ENCODE results near the gene GLIS1.

Gene GLIS1

DNA sequence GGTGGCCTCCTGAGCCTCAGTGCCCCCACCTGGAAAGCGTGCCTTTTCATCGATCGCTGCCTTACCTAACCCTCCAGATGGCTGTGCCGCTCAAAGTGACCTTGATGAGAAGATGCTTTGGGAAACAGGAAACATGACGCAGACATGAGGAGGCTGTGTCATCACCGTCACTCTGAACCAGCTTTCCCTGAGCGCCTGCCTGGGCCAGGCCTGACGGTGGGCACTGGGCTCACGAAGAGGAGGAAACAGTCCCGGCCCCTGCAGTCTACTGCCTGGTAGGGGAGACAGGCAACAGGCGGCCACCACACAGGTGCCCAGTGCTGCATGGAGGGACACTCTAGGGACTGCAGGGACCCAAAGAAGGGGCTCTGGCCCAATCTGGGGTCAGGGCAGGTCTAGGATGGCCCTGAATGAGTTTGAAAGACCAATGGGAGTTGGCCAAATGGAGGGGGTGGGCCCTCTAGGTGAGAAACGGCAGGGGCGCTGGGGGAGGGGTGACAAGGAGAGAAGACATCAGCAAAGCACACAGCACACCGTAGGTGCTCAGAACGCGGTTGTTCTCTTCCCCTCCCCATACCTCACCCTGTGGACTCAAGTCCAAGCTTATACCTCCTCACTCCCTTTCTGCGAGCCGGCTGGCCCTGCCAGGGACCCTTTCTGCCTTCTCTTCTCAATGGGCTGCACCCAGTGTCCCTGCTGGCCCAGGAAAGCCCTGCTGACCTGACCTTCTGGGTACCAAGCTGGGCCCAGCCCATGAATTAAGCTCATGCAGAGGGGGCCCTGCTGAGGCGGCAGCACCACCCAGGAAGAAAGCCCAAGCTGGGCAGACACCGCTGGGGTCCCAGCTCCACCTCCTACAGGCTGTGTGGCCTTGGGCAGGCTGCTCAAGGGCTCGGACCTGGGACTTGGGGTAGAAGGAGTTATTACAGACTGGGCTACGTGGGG lies 44.9 kb downstream of the GLIS1 start:
- DNase-seq (ENCODE audit: low spot score): no peak

DNA sequence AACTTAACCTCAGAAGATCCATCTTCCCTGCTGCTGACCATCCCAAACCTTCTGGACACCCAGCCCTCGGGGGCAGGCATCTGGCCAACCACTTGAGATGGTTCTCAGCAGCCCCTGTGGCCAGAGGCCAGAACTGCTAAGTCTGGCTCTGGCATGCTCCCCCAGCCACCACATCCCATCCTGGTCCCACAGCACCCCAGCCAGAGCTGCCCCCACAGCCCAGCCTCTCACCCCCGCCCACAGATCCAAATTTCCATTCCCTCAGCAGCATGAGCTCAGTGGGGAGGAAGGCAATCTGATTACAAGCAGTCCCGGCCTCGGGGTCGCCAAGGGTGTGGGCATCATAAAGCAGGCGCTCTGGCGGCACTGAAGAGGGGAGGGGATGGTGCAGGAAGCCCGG lies 45.6 kb downstream of the GLIS1 start:
- DNase-seq (ENCODE audit: low spot score): no peak

DNA sequence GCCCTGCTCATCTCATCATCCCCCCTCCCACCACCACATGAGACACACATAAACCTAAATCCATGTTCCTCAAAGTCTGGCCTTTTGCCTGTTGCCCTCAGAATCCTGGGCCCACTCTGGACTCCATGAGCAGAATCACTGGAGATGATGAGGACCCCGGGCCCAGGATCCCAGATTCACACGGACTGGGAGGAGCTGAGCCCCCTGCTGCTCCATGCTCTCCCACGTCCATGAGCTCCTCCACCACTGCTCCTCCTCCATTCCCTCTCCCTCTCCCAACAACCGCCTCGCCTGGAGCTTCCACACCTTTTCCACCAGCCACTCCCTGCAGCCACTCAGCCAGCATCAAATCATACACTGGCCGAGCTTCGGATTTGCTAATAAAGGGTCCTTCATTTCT lies 47.6 kb downstream of the GLIS1 start:
- no peak for DNase-seq (ENCODE audit: low spot score)

DNA sequence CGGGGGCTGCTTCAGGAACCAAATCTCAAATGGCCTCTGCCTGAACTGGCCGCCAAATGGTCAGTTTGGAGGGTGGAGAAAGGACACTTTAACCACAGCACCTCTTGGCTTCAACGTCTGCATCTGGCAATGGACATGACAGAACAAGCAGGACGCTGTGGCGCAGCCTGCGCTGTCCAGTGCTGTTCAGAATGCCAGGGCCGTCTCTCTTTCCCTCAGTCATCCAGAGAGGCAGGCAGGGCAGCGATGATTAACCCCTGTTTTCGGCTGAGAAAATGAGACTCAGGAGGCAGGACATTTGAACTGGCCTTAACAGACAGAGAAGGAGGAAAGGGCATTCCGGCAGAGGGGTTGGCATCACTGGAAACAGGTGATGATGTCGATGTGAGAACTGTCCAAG lies 48.6 kb downstream of the GLIS1 start:
- no peak for DNase-seq (ENCODE audit: low spot score)

DNA sequence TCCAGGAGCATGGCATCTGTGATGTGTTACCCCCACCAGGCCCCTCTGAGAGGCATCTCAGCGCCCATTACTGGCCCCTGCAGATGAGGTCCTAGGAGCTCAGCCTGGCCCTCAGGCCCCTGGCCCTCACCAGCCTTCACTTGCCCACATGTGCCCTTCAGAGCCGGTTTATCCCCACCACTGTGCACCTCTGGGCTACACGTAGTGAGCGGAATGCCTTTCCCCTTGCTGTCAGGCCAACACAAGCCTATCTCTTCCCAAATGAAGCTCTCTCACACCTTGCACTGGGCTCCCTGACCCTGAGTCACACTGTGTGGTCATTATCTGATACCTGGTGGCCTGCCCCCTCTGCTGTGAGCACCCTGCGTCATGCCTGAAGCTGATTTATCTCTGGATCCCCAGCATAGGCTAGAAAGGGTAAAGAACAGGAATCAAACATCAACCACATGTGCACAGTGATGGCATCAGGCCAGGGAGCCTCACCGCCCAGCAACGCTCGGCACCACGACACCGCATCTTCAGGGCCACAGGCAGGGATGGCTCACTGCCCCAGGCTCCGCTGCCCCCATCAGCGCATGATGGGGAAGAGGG lies 49.1 kb downstream of the GLIS1 start:
- DNase-seq (ENCODE audit: low spot score): no peak

DNA sequence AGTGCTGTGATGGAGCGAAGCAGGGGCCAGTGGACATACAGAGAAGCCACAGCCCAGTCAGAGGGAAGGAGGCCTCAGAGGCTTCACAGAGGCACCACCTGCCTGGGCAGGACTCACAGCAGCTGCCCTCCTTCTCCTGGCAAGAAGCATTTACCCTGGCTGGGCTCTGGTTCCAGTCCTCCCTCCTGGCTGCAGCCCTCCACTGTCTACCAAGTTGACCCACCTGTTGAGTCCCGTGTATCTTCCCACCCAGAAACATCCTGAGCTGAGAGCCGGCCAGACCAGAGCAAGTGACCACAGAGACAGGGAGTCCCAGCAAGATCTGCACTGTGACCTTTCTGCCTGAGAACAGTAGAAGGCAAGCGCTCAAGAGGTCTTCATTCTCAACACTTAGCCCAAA lies 49.7 kb downstream of the GLIS1 start:
- DNase-seq (ENCODE audit: low spot score): no peak

DNA sequence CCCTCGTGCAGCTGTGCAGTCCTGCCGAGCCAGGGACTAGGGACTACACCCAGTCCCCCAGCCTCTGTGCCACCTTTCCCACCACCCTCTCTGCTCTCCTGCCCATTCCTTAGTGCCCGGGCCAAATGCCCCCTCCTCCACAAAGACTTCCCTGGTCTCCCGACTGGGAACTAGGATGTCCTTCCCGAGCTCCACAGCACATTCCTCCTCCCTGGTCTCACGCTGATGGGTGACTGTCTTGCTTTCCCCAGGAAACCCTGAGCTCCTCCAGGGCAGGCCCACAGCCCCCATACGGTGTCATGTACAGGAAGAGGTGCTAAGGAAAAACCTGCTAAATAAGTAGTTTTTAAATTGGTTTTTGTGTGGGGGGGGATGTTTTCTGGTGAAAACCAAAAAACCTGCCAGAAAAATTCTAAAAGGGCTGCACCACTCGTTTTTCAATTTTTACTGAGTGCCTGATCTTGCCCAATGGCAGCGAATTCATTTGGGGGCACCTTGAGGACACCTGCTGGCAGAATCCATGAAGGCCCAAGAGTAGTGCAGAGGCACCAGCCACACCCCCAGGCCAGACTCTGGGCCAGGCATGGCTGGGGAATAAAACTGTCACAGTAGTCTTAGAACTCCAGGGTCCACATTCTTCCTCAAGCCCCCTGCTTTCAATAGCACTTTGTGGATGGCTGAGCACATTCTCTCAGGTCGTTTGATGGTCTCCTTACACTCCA lies 50.4 kb downstream of the GLIS1 start:
- no peak for DNase-seq (ENCODE audit: low spot score)

DNA sequence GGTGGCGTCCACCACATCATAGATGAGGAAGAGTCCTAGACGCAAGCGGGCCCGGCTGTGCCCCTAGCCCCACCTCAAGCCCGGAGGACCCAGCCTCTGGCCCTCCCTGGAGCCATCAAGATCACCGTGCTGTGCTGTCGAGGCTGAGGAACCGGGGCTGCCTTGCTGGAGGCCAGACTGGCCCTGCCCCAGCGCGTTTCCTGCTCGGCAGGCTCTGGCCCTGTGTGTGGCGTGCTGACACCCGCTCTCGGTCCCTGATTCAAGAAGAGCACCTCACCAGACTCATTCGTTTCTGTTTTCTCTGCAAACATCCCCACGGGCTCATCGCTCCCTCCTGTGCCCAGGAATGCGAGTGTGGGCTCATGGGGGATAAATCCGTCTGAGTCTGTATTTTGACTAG lies 51.1 kb downstream of the GLIS1 start:
- DNase-seq (ENCODE audit: low spot score): no peak

DNA sequence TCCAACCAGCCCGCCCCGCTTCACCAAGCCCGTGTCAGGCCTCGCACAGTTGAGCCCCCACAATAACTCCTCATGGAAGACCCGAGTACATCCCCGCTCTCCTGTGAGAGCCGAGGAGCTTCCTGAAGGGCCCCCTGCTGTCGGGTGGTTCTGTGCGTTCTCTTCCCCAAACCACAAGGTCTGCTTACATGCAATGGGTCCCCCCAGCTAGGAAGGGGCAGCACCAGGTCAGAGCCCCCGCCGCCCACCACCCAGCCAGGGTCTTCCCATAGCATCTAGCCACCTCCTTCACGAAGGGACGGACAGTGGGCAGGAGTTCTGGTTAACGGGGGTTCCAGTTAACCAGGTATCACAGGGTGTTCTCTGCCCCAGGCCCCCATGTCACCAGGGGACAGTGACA lies 51.5 kb downstream of the GLIS1 start:
- DNase-seq (ENCODE audit: low spot score): no peak

DNA sequence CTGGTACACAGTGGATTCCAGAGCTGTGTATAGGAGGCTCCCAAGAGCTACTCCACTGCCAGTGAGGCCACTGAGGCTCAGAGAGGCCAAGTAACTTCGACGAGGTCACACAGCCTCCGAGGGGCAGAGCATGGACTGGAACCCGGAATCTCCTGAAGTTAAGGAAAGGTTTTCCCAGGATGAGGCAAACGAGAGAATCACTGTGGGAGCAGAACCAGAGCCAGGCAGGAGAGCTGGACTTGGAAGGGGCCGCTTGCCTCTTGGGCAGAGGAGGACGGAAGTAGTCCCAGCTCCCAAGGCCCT lies 52.0 kb downstream of the GLIS1 start:
- no peak for DNase-seq (ENCODE audit: low spot score)

DNA sequence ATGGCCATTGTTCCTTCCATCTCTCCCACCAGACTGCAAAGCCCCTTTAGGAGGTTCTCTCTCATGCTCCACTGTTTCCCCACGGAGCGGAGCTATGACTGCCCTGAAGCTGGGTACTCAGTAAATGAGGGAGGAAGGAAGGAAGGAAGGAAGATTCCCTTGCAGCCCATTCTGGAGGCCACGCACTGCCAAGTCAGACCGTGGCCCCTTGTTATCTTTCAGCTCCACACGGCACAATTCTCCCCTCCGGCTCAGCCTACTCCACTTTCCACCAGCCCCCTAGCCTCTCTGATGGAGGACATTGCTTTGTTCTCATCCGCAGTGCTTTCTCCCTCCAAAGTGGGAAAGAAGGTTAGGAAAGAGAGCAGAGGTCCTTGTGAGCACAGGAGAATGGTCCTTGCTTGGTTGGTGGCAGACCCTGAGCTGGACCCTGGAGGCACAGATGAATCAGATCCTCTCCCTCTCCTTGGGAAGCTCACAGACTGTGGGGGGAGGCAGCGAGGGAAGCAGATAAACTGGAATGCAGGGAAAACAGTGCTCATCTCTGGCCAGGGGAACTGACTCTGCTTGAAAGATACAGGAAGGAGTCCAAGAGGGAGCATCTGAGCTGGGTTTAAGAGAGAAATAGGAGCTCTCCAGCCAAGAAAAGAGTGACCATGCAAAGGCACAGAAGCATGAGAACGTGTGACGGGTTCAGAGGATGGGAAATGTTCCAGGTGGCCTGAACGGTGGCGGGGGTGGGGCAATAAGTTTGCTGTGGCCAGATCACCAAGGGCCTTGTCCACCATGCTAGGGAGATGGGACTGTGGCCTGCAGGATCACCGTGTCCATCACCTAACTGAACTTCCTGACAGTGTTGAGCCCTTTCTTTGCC lies 52.6 kb downstream of the GLIS1 start:
- DNase-seq (ENCODE audit: low spot score): no peak

DNA sequence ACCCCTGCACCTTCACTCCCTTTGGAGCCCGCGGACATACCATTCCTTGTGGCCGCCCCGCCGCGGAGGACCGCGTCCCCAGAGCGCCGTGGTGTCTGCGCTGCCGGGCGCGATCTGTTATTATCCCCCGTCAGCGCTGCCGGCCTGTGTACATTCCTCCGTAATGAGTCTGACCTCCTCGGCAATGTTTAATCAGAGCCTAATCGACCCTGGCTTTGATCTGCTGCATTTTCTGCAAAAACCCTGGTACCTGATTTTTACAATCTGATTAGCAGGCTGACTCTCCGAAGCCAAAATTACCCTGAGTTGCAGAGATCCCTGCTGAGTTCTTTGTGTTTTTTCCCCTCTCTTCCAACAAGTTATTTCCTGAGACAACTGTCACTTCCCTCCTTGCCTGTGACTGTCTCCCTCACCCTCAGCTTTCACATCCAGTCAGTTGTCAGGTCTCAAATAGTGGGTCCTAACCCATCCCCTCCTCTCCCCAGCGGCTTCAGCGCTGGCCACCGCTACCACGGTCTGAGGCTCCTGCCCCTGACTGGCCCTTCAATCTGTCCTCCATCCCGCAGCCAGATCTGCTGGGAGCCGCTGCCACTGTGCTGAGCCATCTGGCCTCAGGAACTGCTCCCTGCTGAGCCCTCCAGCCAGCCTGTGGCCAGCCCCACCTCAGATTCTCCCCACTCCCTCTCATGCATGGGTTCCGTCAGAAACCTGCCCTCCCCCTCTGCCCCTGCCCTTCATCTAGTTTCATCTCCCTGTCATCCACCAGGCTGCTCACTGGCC lies 53.5 kb downstream of the GLIS1 start:
- DNase-seq (ENCODE audit: low spot score): peak; percentile 28

DNA sequence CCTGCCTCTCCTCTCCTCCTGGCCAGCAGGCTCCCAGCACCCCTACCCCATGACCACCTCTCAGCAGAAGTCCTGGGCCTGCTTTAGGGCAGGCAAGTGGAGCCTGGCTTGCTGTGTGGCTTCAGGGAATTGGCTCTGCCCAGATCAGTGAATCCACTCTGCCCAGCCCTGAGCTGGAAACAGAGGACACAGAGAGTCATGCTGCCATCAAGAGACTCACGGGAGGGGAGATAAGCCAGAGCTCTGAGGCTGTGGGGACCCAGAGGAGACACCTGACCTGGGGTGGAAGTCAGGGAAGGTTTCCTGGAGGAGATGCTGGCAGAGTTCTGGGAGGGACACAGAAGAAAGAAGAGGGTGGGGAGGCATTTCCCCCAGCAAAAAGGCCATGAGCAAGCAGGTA lies 54.2 kb downstream of the GLIS1 start:
- no peak for DNase-seq (ENCODE audit: low spot score)

DNA sequence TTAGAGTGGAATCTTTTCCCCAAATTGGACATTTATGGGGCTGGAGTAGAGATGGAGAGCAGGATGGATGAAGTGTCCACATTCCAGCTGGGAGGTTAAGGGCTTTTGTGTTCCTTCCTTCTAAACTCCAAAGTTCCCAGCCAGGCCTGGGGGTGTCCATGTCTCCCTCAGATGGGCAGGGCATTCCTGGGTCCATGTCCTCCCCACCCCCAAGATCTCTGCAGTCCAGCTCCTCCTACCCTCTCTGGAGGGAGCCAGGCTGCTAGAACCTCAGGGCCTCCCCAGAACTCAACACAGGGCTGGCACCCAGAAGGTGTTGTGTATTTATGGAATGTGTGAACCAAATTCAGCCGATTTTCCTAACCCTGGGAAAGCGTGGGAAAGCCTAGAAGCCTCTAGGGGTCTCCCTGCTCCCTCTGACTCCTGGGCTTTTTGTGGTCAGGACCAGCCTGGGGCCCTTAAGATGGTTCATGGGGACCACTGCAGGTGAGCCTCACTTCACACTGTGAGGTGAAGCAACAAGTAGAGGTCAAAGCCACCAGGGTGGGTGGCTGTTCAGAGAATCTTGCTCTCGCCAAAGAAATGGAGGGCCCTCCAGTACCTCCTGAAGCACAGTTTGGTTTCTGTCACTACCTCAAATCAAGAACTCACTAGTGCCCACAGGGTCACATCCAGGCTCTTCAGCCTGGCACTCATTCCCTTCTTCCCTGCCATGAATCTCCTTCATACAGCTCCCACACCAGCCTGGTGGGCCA lies 54.8 kb downstream of the GLIS1 start:
- DNase-seq (ENCODE audit: low spot score): peak; percentile 42

DNA sequence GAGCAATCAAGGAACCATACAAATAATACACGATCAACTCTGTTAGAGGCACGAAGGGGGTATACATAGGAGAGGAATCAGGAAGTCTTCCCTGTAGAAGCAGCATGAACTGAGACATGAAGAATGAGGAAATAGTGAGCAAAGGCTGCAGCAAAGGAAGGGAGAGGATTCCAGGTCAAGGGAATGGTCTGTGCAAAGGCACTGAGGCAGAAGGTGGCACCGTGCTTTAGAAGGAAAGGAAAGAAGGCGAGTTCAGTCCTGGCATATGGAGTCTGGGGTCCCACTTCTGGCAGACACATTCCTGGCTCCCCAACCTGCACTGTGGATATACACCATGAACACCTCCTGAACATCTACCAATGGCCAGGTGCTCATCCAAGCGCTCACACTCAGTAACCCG lies 56.1 kb downstream of the GLIS1 start:
- DNase-seq (ENCODE audit: low spot score): no peak

DNA sequence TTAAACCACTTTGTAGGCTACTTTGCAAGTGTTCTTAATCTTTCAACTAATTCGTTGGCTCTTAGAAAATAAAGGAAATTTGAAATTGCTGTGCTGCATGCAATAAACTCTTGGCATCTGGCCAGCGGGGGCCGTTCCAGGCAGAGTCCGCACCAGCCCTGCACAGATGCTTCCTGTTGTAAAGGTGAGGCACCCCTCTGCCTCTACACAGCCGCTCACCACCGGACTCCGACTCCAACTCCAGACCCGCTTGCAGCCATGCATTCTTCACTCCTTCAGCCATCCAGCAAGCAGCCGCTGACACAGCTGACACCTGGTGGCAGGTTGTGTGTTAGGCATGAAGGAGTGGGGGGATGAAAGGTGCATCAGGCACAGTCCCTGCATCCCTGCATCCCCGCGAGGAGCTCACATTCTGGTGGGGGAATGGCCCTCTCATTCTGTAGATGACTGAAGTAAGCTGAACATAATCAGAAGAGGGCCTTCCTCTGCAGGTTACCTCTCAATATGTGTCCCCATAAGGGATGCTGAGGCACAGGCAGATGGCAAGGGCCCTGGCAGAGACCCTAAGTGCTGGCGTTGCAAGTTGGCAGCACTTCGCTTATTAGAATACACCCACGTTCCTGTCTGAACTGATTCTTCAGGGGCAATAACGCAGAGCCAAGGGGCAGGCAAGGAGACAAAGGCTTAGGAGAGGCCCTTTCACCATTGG lies 56.8 kb downstream of the GLIS1 start:
- DNase-seq (ENCODE audit: low spot score): peak; percentile 83

DNA sequence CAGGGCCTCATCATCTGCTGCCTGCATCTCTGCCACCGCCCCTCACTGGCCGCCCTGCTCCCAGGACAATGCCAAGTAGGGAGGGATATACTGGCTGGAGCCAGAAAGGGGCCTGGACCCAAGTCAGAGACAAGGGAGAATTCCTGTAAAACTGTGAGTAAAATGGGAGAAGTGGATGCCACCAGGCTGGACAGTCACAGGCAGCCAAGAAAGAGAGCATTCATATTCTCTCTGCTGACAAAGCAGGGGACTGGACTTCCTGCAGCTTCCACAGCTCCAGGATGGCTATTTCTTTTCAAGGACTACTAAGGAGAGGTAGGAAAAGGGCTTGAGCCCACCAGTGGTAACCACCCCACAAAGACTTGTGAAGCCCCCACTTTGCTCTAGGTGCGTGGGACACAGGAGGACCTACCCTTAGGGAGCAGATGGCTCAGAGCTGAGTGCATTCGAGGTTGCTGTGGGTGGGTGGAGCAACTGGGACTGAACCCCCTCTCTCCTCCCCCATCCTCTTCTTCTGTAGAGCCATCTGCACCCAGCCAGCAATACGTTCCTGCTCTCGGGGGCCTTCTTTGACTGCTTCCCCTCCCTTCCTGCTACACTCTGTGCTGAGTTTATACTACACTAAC lies 57.5 kb downstream of the GLIS1 start:
- no peak for DNase-seq (ENCODE audit: low spot score)

DNA sequence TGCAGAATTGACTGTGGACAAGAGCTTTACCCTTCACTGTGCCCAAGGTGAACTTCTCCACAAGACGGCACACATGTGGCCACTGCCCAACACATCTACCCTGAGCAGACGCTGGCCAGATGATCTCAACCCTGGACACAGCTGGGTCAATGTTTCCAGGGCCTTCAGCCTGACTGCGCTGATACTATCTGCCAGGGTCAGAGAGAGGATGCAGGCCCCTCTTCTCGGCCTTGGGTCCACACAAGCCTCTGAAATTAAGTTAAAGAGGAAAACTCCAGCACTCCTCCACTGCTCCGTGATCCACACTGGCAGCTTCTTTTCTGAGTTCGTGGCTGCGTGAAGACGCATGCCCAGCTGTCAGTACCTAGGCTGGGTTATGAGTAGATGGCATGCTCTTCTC lies 58.1 kb downstream of the GLIS1 start:
- no peak for DNase-seq (ENCODE audit: low spot score)

DNA sequence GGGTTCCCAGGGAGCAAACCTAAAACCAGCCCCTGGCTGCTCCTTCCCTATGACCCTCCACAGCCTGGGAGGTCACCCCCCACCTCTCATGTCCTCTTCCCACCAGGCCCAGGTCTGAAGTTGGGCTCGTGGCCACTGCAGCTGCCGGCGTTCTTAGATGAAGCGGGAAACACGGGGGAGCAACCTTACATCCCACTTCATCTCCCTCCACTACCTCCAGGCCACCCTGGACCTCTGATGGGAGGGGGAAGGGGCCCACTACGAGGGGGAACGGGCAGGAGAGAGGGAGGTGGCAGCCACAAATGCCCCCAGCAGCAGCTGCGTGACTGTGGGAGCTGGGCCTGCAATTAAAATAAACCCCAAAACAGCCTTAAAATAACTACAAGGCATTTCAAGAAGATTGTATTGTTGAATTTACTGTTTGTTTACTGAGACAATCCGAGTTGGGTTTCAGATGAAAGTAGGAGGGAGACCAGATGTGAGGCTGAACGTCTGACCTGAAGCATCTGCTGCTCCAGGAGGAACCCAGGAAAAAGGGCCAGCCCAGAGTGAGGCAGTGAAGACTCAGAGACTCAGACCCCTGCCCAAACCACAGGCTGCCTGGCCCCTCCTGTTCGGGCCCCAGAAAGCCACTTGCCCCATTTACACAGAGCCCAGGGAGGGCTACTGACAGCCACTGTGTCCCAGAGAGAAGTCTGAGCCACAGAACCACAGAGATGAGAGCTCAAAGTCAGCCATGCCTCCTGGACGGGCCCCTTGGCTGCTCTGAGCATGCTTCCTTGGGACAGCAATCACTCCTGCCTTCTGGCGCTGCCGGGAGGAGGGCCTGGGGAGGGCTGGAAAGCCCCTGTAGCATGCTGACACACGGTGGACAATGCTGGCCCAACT lies 59.8 kb downstream of the GLIS1 start:
- no peak for DNase-seq (ENCODE audit: low spot score)

All from HuH-7 (cell line).